ENCODE data around the gene XPO6. TPM values are rescaled to one million over a fixed set of nuclear protein-coding genes. Genes with fewer than 3 reads are reported as not detected.

Gene XPO6
- total RNA-seq, 4 donors from 2014 or later = 94.7 to 272 (median 130) TPM

DNA sequence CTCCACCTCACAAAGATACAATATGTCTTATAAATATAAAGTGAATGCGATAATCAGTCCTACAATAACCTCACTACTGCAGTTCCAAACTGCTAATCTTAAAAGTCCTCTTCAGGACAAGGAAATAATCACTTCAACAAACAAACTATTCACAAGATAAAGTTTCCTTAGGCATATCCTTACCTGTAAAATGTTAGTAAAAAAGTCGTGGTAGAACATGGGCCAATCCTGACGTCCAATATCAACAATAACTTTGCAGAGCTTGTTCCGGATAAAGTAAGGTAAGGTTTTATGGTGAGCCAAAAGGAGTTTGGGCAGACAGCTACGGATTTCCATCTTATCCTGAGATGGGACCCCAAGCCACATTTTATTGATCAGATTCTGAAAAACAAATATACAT lies 36.0 kb downstream of the XPO6 start:
- H3K36me3 ChIP-seq = peaks cover 0 to 50% (median 0%) of the 10 kb centered on the region in 3 donors
- H3K27ac ChIP-seq = no peak overlapping the region
- peaks cover 0 to under 1% (median 0%) of the 10 kb centered on the region in 4 donors for H3K4me1 ChIP-seq
- H3K4me3 ChIP-seq = no peak overlapping the region
- no peak for DNase-seq
- no peaks in the 10 kb centered on the region for H3K9me3 ChIP-seq
- TF ChIP-seq, protein P1, sequence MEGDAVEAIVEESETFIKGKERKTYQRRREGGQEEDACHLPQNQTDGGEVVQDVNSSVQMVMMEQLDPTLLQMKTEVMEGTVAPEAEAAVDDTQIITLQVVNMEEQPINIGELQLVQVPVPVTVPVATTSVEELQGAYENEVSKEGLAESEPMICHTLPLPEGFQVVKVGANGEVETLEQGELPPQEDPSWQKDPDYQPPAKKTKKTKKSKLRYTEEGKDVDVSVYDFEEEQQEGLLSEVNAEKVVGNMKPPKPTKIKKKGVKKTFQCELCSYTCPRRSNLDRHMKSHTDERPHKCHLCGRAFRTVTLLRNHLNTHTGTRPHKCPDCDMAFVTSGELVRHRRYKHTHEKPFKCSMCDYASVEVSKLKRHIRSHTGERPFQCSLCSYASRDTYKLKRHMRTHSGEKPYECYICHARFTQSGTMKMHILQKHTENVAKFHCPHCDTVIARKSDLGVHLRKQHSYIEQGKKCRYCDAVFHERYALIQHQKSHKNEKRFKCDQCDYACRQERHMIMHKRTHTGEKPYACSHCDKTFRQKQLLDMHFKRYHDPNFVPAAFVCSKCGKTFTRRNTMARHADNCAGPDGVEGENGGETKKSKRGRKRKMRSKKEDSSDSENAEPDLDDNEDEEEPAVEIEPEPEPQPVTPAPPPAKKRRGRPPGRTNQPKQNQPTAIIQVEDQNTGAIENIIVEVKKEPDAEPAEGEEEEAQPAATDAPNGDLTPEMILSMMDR (IDR thresholded peaks at IDR 0.05) = no peak
- no peak for TF ChIP-seq POLR2A (IDR thresholded peaks at IDR 0.05)
- H3K27me3 ChIP-seq = no peaks in the 10 kb centered on the region

DNA sequence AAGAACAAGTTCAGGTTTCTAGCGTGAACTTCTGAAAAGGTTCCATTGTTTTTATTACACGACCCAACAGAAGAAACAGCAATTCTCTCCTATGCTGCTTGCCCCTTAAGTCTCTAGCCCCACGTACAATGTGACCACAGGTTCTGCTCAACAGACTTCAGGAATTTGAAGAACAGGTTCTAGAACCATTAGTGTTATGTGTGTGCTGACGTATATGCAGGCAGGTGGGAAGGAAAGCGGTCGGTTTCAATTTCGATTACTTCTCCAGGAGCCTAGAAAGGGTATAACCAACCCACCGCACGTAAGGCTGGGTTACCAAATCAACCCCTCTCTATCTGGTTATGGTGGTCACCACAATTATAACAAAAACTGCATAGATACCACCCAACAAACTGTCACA lies 39.4 kb downstream of the XPO6 start:
- H3K27me3 ChIP-seq = no peaks in the 10 kb centered on the region
- no peak for DNase-seq
- no peak overlapping the region for H3K27ac ChIP-seq
- H3K4me1 ChIP-seq = no peaks in the 10 kb centered on the region
- H3K9me3 ChIP-seq = no peaks in the 10 kb centered on the region
- no peak overlapping the region for H3K4me3 ChIP-seq
- peaks cover 0 to 65% (median 4%) of the 10 kb centered on the region in 3 donors for H3K36me3 ChIP-seq
- TF ChIP-seq POLR2A (IDR thresholded peaks at IDR 0.05) = no peak
- TF ChIP-seq, protein P1 (IDR thresholded peaks at IDR 0.05) = no peak

DNA sequence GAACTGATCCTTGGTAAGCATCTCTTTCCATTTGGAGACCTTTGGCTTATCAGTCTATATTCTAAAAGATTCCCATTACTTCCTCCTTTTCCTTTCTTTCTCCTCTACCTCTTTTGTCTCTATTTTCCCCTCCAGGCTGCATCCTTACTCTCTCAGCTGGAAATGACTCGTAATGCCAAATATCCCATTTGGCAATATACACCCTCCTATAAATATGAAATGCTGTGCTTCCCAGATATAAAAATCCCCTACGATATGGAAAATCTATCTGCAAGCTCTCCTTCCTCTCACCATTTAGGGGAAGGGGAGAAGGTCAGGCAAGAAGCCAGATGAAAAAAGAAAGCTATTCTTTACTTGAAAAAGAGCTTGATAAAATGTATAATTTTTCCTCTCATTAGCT lies 39.9 kb downstream of the XPO6 start:
- Histone ChIP-seq H3K9me3 (no peaks in the 10 kb centered on the region), H3K4me1 (no peaks in the 10 kb centered on the region), H3K4me3 (no peak overlapping the region), H3K27me3 (no peaks in the 10 kb centered on the region), H3K36me3 (peaks cover 0 to 65% (median 4%) of the 10 kb centered on the region in 3 donors), H3K27ac (no peak overlapping the region)
- no peak for DNase-seq
- TF ChIP-seq POLR2A (IDR thresholded peaks at IDR 0.05) = no peak

DNA sequence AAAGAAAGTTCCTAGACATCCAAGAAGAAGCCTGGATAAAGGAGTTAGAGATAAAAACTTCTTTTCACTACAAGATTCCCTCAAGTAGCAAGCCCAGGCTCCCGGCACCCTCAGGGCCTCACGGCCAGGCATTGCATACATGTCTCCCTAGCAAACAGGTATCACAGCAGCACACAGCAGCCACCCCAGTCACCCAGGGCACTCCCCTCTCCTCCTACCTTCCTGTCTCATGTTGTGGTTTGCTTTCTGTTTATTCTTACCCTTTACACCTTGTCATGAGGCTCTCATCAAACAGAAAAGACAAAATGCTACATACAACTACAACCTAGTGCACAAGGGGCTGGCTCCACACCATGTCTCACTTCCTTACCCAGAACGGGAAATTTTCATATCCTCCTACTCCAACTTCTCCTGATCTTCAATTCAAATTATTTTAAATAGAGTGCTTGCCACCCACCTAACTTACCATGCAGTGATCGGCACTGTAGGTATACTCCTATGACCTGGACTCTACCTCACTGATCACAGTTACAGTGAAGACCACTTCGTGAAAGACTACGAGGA lies 42.7 kb downstream of the XPO6 start:
- Histone ChIP-seq H3K27ac (peak overlapping the region in 2 of 4 donors; percentile 18 to 46), H3K4me1 (peaks cover 0 to 9% (median 0%) of the 10 kb centered on the region in 4 donors), H3K4me3 (no peak overlapping the region), H3K27me3 (no peaks in the 10 kb centered on the region), H3K36me3 (peaks cover 0 to 61% (median 4%) of the 10 kb centered on the region in 3 donors), H3K9me3 (no peaks in the 10 kb centered on the region)
- peak in 1 of 3 donors; percentile 66 for DNase-seq
- TF ChIP-seq POLR2A (IDR thresholded peaks at IDR 0.05) = no peak
- TF ChIP-seq, protein P1 (IDR thresholded peaks at IDR 0.05) = no peak

DNA sequence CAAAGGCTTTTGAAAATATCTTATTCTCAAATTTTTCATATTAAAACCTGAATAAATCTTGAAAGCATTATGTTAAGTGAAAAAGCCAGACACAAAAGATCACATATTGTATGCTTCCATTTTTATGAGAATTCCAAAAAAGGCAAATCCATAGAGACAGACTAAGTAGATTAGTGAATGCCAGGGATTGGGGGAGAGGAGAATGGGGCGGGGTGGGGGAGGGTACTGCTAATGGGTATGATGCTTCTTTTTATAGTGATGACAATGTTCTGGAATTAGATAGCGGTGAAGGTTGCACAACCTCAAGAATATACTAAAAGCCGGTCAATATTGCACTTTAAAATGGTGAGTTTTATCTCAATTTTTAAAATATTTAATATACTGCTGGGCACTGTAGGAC lies 44.0 kb downstream of the XPO6 start:
- no peaks in the 10 kb centered on the region for H3K27me3 ChIP-seq
- H3K36me3 ChIP-seq = peaks cover 0 to 57% (median 4%) of the 10 kb centered on the region in 3 donors
- no peaks in the 10 kb centered on the region for H3K9me3 ChIP-seq
- no peak for TF ChIP-seq POLR2A (IDR thresholded peaks at IDR 0.05)
- TF ChIP-seq, protein P1 (IDR thresholded peaks at IDR 0.05) = no peak
- H3K27ac ChIP-seq = no peak overlapping the region
- DNase-seq = no peak
- no peak overlapping the region for H3K4me3 ChIP-seq
- peaks cover 0 to 9% (median 0%) of the 10 kb centered on the region in 4 donors for H3K4me1 ChIP-seq

DNA sequence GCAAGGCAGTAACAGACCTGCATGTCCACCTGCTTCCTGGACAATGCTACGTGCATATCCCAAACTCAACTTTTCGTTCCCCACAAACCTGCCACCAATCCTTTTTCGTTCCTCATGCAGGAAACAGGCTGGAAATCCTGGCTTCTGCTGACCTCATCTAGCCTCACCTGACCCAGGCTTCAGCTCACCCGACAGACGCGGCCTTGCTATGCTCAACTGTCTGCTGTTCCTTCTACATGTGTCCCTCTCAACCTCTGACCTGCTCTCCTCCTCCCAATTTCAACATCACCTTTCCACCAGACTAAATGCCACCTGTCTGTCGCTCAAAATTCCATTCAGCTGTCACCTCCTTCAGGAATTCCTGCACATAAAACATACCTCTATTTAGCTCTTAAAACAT lies 44.5 kb downstream of the XPO6 start:
- TF ChIP-seq, protein P1 (IDR thresholded peaks at IDR 0.05) = no peak
- no peak for TF ChIP-seq POLR2A (IDR thresholded peaks at IDR 0.05)
- Histone ChIP-seq H3K27me3 (no peaks in the 10 kb centered on the region), H3K9me3 (no peaks in the 10 kb centered on the region), H3K4me1 (peaks cover 0 to 9% (median 0%) of the 10 kb centered on the region in 4 donors), H3K36me3 (peaks cover 0 to 54% (median 4%) of the 10 kb centered on the region in 3 donors), H3K27ac (peak overlapping the region in 1 of 4 donors; percentile 72), H3K4me3 (no peak overlapping the region)
- DNase-seq = no peak
